Panc1 (cell line): Measurements from ENCODE around the gene MORC4. TPM values are rescaled to one million over a fixed set of nuclear protein-coding genes. Genes with fewer than 3 reads are reported as not detected.

Source experiments
- ATAC-seq: fragments of 200-7000 bp; cut with Tn5 transposase; 2 replicates; pipeline ENCODE4 v1.9.1; 2020; ENCODE audit warnings: mild to moderate bottlenecking, moderate library complexity
- BruUV-seq: library from RNA; stranded (reverse); fragments of 400-500 nt; replicated peaks from 2 replicates; lab custom pipeline; 2021; lab: Mats Ljungman, UMichigan
- CTCF ChIA-PET: fragments of 300-600 bp; sonication (Branson Sonifier 250); formaldehyde crosslinking; loops from one replicate; lab custom pipeline; 2022; ENCODE audit warnings: antibody characterized with exemption; lab: Charles Lee
- POLR2A ChIA-PET: fragments of 300-600 bp; sonication (Branson Sonifier 250); formaldehyde crosslinking; loops from one replicate; lab custom pipeline; 2022; ENCODE audit warnings: antibody characterized with exemption; lab: Charles Lee
- DNase-seq: peaks from one replicate; pipeline ENCODE4 v3.0.0-alpha.2; 2010; ENCODE audit warnings: low read depth, low spot score
- H3K27ac ChIP-seq: 2 replicates; pipeline ENCODE4 v1.5.1; 2011; ENCODE audit warnings: mild to moderate bottlenecking, low read length, inconsistent platforms
- H3K27me3 ChIP-seq: fragments of 200-500 bp; sonication (Bioruptor generic); 2 replicates; pipeline ENCODE4 v1.6.0; 2014; ENCODE audit warnings: low read length, inconsistent platforms; ENCODE audit not compliant: control insufficient read depth, insufficient read depth
- H3K36me3 ChIP-seq: fragments of 200-500 bp; sonication (Bioruptor generic); 2 replicates; pipeline ENCODE4 v1.5.1; 2014; ENCODE audit warnings: inconsistent platforms, mild to moderate bottlenecking, low read length, moderate library complexity; ENCODE audit not compliant: control insufficient read depth, insufficient read depth
- H3K4me1 ChIP-seq: 2 replicates; pipeline ENCODE4 v1.5.1; 2011; ENCODE audit warnings: inconsistent platforms, mild to moderate bottlenecking, low read length, moderate library complexity; ENCODE audit not compliant: control insufficient read depth, insufficient read depth
- H3K4me3 ChIP-seq, 2 experiments: 2 replicates each; pipeline ENCODE4 v1.5.1; 2011 to 2012; ENCODE audit warnings: low read depth in 2 of 2, low read length in 2 of 2, mild to moderate bottlenecking in 2 of 2, inconsistent platforms in 1 of 2, moderate library complexity in 1 of 2
- H3K9me3 ChIP-seq: fragments of 200-500 bp; sonication (Bioruptor generic); 2 replicates; pipeline ENCODE4 v1.5.1; 2014; ENCODE audit warnings: low read depth, mild to moderate bottlenecking, inconsistent platforms, low read length, moderate library complexity; ENCODE audit not compliant: control insufficient read depth, insufficient read depth
- CTCF ChIP-seq: fragments of 450-650 bp; IDR thresholded peaks from 2 replicates; pipeline ENCODE4 v1.5.1; 2017; ENCODE audit warnings: mild to moderate bottlenecking
- POLR2AphosphoS5 ChIP-seq: IDR thresholded peaks from 2 replicates; pipeline ENCODE4 v1.6.1; 2012; ENCODE audit warnings: mild to moderate bottlenecking, low read depth, low read length, moderate library complexity
- REST ChIP-seq, 2 experiments: IDR thresholded peaks; 2 replicates each; pipeline ENCODE4 v1.6.1; 2011 to 2012; ENCODE audit warnings: low read depth in 2 of 2, control low read depth in 1 of 2, low read length in 1 of 2, mild to moderate bottlenecking in 1 of 2, moderate library complexity in 1 of 2; ENCODE audit not compliant: insufficient read depth in 1 of 2
- SIN3A ChIP-seq: IDR thresholded peaks from 2 replicates; pipeline ENCODE4 v1.6.1; 2012; ENCODE audit warnings: low read depth, mild to moderate bottlenecking, low read length, moderate library complexity, borderline replicate concordance; ENCODE audit not compliant: insufficient read depth
- TCF7L2 ChIP-seq: IDR thresholded peaks from 2 replicates; pipeline ENCODE4 v1.6.1; 2011; ENCODE audit warnings: mild to moderate bottlenecking, low read depth, low read length, inconsistent platforms
- in situ Hi-C: cut with HindIII; loops from 2 replicates; pipeline ENCODE4 v1.10.0; 2016; ENCODE audit warnings: low sequenced_read_pairs, low pct_unique_long_range_greater_than_20kb
- intact Hi-C: fragments of 100-400 bp; cut with micrococcal nuclease; formaldehyde crosslinking; loops from one replicate; pipeline ENCODE4 v1.10.0; 2022; ENCODE audit not compliant: unreplicated experiment
- total RNA-seq: library from RNA; stranded (reverse); gene quantifications from one replicate; pipeline ENCODE4 v1.2.1, GENCODE V29; 2021; ENCODE audit not compliant: unreplicated experiment

The MORC4 gene
- total RNA-seq, 1 experiment from 2014 or later = 7.4 TPM

GRCh38 chrX:106952538-106952937, 47.5 kb downstream of the MORC4 start:
- ChIA-PET POLR2A (no interaction called here), CTCF (interaction anchor here (0.6 kb wide), 1 partner anchor 218 kb away, joined by 3 read pairs; no protein-coding TSS in a partner anchor)
- ATAC-seq (no peak), DNase-seq (no peak)
- no peaks in the 10 kb centered on the region for H3K36me3 ChIP-seq
- in situ Hi-C loops (no loop called here), intact Hi-C loops (no loop called here)
- no peak overlapping the region for H3K4me3 ChIP-seq
- no peaks in the 10 kb centered on the region for H3K27me3 ChIP-seq
- no peak overlapping the region for H3K27ac ChIP-seq
- H3K4me1 ChIP-seq = peaks cover 3% of the 10 kb centered on the region
- H3K9me3 ChIP-seq = no peaks in the 10 kb centered on the region
- BruUV-seq = no TSS peak
- TF ChIP-seq CTCF = no peak
- TF ChIP-seq SIN3A = no peak
- TF ChIP-seq POLR2AphosphoS5 = no peak
- TF ChIP-seq REST (IDR thresholded peaks at IDR 0.05; ENCODE audit: insufficient read depth in 1 of 2, low read depth in 2 of 2, low read length in 1 of 2) = no peak
- TF ChIP-seq TCF7L2 = no peak

- in situ Hi-C loops = no loop called here
These were observed 47.9 kb downstream of the MORC4 start for GRCh38 chrX:106952089-106952488.

More at GRCh38 chrX:106952089-106952488, 47.9 kb downstream of the MORC4 start:
- H3K27me3 ChIP-seq = no peaks in the 10 kb centered on the region
- intact Hi-C loops = no loop called here
- CTCF ChIA-PET = interaction anchor here (0.6 kb wide), 1 partner anchor 217 kb away, joined by 3 read pairs; no protein-coding TSS in a partner anchor
- TF ChIP-seq TCF7L2 (no peak), CTCF (no peak), POLR2AphosphoS5 (no peak), SIN3A (no peak), REST (IDR thresholded peaks at IDR 0.05; ENCODE audit: insufficient read depth in 1 of 2, low read depth in 2 of 2, low read length in 1 of 2) (no peak)
- no peaks in the 10 kb centered on the region for H3K9me3 ChIP-seq
- H3K27ac ChIP-seq = no peak overlapping the region
- ATAC-seq = no peak
- POLR2A ChIA-PET = no interaction called here
- H3K4me1 ChIP-seq = peaks cover 3% of the 10 kb centered on the region
- no peak overlapping the region for H3K4me3 ChIP-seq
- DNase-seq = no peak
- BruUV-seq = no TSS peak
- no peaks in the 10 kb centered on the region for H3K36me3 ChIP-seq
